Memory B cell (primary cell): ENCODE results near the gene SF3A2.

Source experiments
- ATAC-seq: fragments of 150-1000 bp; cut with Tn5 transposase; 2 replicates; pipeline ENCODE4 v1.10.0; 2021; ENCODE audit warnings: low read depth, mild to moderate bottlenecking, moderate library complexity
- DNase-seq, 2 donors: peaks; one replicate each; pipeline ENCODE4 v3.0.0; 2022; ENCODE audit warnings: low spot score in 2 of 2
- H3K27ac Mint-ChIP-seq: one replicate; pipeline ENCODE4 v1.8.0; 2022; ENCODE audit warnings: mild to moderate bottlenecking, moderate library complexity, mixed read lengths
- H3K27me3 Mint-ChIP-seq: one replicate; pipeline ENCODE4 v1.8.0; 2022; ENCODE audit warnings: mixed read lengths
- H3K36me3 Mint-ChIP-seq: one replicate; pipeline ENCODE4 v1.8.0; 2022; ENCODE audit warnings: mild to moderate bottlenecking, mixed read lengths
- H3K4me1 Mint-ChIP-seq: one replicate; pipeline ENCODE4 v1.8.0; 2022; ENCODE audit warnings: mixed read lengths
- H3K4me3 Mint-ChIP-seq: one replicate; pipeline ENCODE4 v1.8.0; 2022; ENCODE audit warnings: mild to moderate bottlenecking, moderate library complexity, mixed read lengths
- H3K9me3 Mint-ChIP-seq: one replicate; pipeline ENCODE4 v1.8.0; 2022; ENCODE audit warnings: mixed read lengths

SF3A2 gene, protein sequence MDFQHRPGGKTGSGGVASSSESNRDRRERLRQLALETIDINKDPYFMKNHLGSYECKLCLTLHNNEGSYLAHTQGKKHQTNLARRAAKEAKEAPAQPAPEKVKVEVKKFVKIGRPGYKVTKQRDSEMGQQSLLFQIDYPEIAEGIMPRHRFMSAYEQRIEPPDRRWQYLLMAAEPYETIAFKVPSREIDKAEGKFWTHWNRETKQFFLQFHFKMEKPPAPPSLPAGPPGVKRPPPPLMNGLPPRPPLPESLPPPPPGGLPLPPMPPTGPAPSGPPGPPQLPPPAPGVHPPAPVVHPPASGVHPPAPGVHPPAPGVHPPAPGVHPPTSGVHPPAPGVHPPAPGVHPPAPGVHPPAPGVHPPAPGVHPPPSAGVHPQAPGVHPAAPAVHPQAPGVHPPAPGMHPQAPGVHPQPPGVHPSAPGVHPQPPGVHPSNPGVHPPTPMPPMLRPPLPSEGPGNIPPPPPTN

DNA sequence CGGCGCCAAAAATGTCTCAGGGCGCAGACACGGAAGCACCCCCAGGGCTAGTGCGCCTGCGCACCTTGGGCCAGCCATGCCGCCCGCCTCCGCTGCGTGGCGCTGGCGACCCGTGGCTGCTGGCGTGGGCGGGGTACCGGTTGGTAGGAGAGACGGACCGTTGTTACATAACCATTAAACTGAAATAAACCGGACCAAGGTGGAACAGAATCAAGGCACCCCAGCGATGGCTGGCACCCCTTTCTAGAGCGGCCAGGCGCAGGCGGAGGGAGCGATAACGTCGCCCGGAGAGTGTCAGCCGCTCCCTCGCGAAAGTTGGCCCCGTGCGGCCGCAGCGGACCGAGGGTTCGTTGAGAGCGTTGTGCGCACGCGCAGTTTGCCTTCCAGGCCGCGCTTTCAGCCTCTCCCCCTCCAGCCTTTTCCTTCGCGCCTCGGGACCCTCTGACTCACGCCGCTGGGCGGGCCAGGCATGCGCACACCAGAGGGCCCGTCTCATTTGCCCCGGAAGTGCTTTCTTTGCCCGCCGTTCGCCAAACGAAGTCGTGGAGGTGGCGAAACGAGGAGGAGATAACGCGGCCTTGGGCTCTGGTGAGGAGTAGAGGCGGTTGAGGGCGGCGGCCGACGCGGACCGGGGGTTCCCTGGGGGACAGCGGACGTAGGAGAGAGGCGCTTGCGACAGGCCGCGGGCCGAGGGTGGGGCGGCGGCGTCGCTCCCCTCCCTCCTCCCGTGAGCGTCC, at the start of gene SF3A2, which contains the start of gene PLEKHJ1:
TSS of gene SF3A2 (plus strand) at position 511 of the 737 bp plus-strand sequence. CDS start 6,595 bp downstream, outside the sequence.
TSS of gene PLEKHJ1 (minus strand) at position 16 of the 737 bp plus-strand sequence. CDS start 81 bp downstream, outside the sequence.
- Mint-ChIP-seq H3K27ac (peak within 1 kb of the TSS; percentile 97), H3K27me3 (no peaks in the 10 kb centered on the region), H3K4me3 (peak within 1 kb of the TSS; percentile 96), H3K9me3 (peaks cover 3% of the 10 kb centered on the region), H3K36me3 (peaks cover 23% of the 10 kb centered on the region), H3K4me1 (peaks cover 55% of the 10 kb centered on the region)
- peak; percentile 78 for ATAC-seq
- DNase-seq = peak; percentile 100

DNA sequence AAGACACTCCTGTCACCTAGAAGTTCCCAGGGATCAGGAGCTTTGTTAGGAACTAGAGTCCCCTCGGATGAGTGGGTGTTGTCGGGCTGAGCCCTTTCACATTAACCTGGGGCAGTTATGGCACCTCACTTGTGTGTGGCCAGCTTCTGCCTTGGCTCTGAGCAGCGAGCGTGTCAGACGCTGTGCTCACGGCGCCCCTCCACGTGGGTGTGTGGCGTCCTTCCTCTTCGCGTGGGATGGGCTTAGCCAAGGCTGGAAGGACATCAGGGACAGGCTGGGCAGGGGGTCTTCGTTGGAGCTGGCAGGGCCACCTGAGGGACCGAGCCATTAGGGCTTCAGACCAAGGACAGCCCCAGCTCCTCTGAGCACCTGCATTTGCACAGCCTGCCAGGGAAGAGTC, 49.5 kb upstream of the SF3A2 start:
- Mint-ChIP-seq H3K4me1 (peaks cover 28% of the 10 kb centered on the region), H3K9me3 (no peaks in the 10 kb centered on the region), H3K27me3 (no peaks in the 10 kb centered on the region), H3K4me3 (peak overlapping the region; percentile 54), H3K36me3 (peaks cover 15% of the 10 kb centered on the region), H3K27ac (peak overlapping the region; percentile 76)
- DNase-seq = no peak
- ATAC-seq = no peak

DNA sequence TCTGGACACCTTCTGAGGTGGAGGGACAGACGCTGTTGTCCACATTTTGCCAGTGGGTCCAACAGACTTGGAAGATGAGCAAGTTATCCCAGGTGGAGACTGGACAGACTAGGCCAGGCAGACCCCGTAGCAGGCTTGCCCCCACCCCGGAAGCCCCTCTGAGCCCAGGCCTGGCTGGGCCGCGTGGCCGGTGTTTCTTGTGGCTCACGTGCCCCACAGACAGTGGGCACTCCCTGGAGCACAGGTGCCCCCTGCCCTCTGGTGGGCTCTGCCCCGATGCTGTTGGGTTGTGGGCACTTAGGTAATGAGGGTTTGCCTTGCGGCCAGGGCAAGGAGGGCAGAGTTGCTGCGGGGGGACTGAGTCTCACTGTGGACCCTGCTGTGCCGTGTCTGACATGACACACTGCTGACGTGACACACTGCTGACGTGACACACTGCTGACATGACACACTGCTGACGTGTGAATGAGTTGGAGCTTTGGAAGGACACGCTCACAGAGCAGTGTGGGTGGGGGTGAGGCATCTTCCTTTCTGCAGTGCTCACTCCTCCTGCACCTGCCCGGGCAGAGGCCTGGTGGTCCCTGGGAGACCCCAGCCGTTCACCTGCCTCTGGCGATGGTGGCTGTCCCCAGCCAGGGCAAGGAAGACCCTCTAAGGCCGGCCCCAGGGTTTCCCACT, 47.8 kb upstream of the SF3A2 start:
- no peaks in the 10 kb centered on the region for H3K27me3 Mint-ChIP-seq
- H3K27ac Mint-ChIP-seq = no peak overlapping the region
- peaks cover 21% of the 10 kb centered on the region for H3K4me1 Mint-ChIP-seq
- no peaks in the 10 kb centered on the region for H3K9me3 Mint-ChIP-seq
- no peak for DNase-seq
- H3K36me3 Mint-ChIP-seq = peaks cover 23% of the 10 kb centered on the region
- ATAC-seq = no peak
- H3K4me3 Mint-ChIP-seq = peak overlapping the region; percentile 21

DNA sequence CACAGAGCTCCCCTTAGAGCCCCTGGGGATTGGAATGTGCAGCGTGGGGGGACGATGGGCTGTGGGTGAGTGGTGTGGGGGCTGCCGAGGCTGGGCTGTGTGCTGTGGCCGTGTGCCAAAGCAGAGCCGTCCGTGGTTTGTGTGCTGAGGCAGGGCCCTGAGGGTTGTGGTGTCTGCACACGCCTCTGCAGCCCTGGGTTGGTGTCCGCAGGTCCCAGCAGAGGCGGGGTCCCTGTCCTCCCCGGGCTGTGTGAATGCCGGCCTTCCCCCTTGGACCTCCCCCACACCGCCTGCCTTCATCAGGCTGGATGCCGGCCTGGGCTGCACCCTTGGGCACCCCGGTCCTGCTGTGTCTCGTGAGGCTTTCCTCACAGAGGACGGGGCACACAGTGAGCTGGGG, 46.7 kb upstream of the SF3A2 start:
- DNase-seq (no peak), ATAC-seq (no peak)
- no peaks in the 10 kb centered on the region for H3K9me3 Mint-ChIP-seq
- H3K4me1 Mint-ChIP-seq = peaks cover 18% of the 10 kb centered on the region
- no peaks in the 10 kb centered on the region for H3K27me3 Mint-ChIP-seq
- peaks cover 23% of the 10 kb centered on the region for H3K36me3 Mint-ChIP-seq
- no peak overlapping the region for H3K4me3 Mint-ChIP-seq
- no peak overlapping the region for H3K27ac Mint-ChIP-seq

DNA sequence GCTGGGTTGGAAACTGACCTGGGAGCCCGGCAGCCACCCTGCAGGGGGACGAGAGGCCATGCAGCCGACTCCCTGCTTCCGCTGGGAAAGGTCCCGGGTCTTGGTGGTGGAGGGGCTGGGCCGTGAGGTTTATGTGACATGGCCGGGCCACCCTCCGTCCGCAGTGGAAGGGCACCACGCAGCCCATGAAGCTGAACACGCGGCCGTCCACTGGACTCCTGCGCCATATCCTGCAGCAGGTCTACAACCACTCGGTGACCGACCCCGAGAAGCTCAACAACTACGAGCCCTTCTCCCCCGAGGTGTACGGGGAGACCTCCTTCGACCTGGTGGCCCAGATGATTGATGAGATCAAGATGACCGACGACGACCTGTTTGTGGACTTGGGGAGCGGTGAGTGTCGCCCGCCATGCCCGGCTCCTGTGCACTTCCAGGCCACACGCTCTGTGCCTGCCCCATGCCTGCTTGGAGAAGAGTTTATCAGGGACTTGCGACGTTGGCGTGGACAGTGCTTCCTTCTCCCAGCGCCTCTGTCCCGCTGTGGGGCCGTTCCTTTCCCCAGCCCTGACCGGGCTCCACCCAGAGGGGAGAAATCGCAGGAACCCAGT, 45.7 kb upstream of the SF3A2 start:
- Mint-ChIP-seq H3K4me3 (no peak overlapping the region), H3K27me3 (no peaks in the 10 kb centered on the region), H3K36me3 (peaks cover 20% of the 10 kb centered on the region), H3K9me3 (no peaks in the 10 kb centered on the region), H3K27ac (no peak overlapping the region), H3K4me1 (peaks cover 12% of the 10 kb centered on the region)
- DNase-seq (no peak), ATAC-seq (no peak)

DNA sequence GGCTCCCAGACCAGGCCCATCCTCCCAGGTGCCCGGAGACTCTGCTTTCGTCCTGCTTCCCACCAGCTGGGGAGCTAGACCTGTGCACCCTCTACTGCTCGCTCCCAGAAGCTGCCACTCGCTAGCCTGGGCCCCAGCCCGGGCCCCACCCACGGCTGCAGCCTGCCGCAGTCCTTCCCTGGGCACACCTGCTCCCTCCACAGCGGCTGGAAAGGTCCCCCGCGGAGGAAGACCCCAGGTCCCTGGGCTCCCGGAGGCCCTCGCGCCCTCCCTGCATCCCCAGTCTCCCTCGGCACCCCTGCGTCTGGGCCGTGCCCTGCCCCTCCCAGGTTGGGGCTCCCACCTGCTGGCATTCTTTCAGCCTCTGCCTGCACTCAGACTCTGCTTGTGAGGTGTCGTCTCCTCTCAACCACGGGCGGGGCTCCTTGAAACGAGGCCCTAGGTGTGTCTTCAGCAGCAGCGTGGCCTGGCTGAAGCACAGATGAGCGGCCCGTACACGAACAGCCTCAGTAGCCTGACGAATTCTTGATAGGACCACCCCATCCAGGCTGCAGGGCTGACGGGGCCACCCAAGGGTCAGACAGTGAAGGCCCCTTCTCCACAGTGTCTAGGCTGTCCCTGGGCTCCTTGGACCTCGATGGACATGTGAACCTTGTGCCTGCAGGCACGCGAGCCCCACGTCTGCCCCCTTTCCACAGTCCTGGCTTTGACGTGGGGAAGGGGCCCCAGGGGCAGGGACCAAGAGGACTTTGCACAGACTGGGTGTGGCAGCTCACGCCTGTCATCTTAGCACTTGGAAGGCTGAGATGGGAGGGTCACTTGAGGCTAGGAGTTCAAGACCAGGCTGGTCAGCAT, 44.9 kb upstream of the SF3A2 start:
- H3K4me3 Mint-ChIP-seq = no peak overlapping the region
- ATAC-seq (no peak), DNase-seq (no peak)
- H3K27ac Mint-ChIP-seq = no peak overlapping the region
- peaks cover 18% of the 10 kb centered on the region for H3K36me3 Mint-ChIP-seq
- H3K9me3 Mint-ChIP-seq = no peaks in the 10 kb centered on the region
- peaks cover 12% of the 10 kb centered on the region for H3K4me1 Mint-ChIP-seq
- H3K27me3 Mint-ChIP-seq = no peaks in the 10 kb centered on the region

DNA sequence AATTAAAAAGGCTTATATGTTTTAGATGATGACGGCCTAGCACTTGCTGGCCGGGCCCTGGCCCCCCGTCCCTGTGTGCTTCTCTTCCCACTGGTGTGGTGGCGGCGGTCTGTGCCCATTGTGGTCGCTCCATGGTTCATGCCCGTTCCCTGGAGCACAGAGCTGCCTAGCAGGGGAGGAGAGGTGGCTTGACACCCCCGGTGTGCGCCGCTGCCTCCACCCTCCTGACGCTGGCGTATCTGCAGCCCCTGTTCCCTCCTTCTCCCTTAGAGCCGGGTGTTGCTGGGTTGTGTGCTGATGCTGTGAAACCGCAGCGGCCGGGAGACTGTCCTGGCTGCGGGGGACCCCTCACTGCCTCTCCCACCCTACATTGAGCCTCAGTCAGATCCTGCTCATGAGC, 43.8 kb upstream of the SF3A2 start:
- ATAC-seq = no peak
- Mint-ChIP-seq H3K36me3 (peaks cover 19% of the 10 kb centered on the region), H3K4me1 (peaks cover 5% of the 10 kb centered on the region), H3K27me3 (no peaks in the 10 kb centered on the region), H3K9me3 (no peaks in the 10 kb centered on the region), H3K27ac (no peak overlapping the region), H3K4me3 (no peak overlapping the region)
- DNase-seq = no peak

DNA sequence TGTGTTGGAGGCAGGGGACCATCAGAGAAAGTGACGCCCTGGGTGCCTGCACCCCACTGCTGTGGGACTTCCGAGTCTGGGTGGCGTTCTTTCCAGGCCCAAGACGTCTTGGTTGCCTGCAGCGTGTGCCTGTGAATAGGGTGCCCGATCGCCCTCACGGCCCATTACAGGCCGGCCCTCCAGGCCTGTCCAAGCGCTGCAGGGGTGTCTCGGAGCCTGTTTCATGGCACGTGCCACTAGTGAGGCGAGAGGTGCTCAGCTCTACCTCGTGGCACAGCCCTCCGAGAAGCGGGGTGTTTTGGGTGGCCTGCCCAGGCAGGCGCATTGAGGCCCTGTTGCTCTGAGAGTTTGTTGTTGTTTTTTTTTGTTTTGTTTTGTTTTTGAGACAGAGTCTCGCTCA, 42.8 kb upstream of the SF3A2 start:
- H3K27ac Mint-ChIP-seq = no peak overlapping the region
- ATAC-seq (no peak), DNase-seq (no peak)
- H3K36me3 Mint-ChIP-seq = peaks cover 17% of the 10 kb centered on the region
- no peaks in the 10 kb centered on the region for H3K27me3 Mint-ChIP-seq
- H3K9me3 Mint-ChIP-seq = no peaks in the 10 kb centered on the region
- no peak overlapping the region for H3K4me3 Mint-ChIP-seq
- H3K4me1 Mint-ChIP-seq = peaks cover 2% of the 10 kb centered on the region

DNA sequence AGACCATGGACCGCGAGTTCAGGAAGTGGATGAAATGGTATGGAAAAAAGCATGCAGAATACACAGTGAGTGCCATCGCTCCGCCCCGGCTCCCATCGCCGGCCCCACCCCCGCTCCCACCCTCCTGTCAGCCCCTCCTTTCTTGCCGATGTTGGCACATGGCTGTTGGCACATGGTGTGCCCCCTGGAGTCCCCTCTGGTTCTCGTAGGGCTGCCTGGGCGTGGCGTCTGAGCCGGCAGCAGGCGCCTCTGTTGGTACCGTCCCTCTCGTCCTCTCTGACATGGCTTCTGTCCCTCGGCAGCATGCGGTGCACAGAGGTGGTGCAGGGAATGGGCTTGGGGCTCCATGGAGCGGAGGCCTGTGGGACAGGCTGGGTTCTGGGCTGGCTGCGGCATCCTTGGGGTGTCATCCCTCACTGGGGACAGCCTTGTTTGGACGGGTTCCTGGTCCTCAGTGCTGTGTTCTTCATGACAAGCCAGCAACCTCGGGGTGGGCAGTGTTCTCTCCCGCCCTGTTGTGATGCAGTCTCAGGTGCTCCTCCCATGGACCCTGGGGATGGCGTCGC, 42.0 kb upstream of the SF3A2 start:
- no peak overlapping the region for H3K4me3 Mint-ChIP-seq
- no peaks in the 10 kb centered on the region for H3K27me3 Mint-ChIP-seq
- ATAC-seq = no peak

DNA sequence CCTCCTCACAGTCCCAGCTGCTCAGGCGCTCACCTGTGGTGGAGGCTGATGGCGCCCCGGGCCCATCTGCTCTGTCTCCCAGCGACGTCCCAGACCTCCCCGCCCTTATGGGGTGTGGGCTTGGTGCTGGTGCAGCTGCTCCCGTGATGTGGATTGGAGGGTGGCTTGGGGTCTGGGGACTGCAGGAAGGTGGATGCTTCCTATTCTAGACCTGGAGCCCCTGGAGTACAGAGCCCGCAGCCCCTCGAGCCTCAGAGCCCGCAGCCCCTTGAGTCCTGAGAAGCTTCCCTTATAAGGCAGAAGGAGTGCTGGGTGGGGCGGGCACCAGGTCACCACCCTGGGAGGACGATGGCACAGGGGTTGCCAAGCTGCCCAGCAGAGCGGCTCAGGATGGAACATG, 41.3 kb upstream of the SF3A2 start:
- no peak for DNase-seq
- H3K4me1 Mint-ChIP-seq = peaks cover 5% of the 10 kb centered on the region
- H3K4me3 Mint-ChIP-seq = no peak overlapping the region
- no peaks in the 10 kb centered on the region for H3K27me3 Mint-ChIP-seq
- no peak for ATAC-seq
- H3K27ac Mint-ChIP-seq = no peak overlapping the region
- H3K36me3 Mint-ChIP-seq = peaks cover 17% of the 10 kb centered on the region
- no peaks in the 10 kb centered on the region for H3K9me3 Mint-ChIP-seq

More for the DNA sequence above, 42.0 kb upstream of the SF3A2 start:
- H3K27ac Mint-ChIP-seq = no peak overlapping the region
- peaks cover 5% of the 10 kb centered on the region for H3K4me1 Mint-ChIP-seq
- DNase-seq = no peak
- peaks cover 17% of the 10 kb centered on the region for H3K36me3 Mint-ChIP-seq
- no peaks in the 10 kb centered on the region for H3K9me3 Mint-ChIP-seq

DNA sequence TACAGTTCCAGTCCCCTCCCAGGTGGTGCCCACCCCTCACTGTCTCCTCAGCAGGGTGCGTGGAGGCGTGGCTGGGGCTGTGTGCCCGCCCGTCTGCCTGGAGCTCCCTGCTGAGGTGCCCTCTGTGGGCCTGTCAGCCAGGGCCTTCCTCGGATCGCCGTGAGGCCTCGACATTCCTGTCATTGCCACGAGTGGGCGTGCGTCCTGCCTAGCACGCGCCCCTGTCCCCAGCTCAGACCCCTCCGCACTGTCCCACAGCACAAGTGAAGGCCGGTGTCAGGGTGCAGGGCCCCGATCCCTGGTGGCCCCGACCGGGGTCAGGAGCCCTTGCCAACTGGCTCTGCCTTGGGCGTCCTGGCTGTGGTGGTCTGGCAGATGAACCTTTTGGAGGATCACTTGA, 40.7 kb upstream of the SF3A2 start:
- no peaks in the 10 kb centered on the region for H3K9me3 Mint-ChIP-seq
- no peak overlapping the region for H3K4me3 Mint-ChIP-seq
- no peak for DNase-seq
- no peak for ATAC-seq
- H3K36me3 Mint-ChIP-seq = peaks cover 18% of the 10 kb centered on the region
- no peak overlapping the region for H3K27ac Mint-ChIP-seq
- peaks cover 5% of the 10 kb centered on the region for H3K4me1 Mint-ChIP-seq
- H3K27me3 Mint-ChIP-seq = no peaks in the 10 kb centered on the region

DNA sequence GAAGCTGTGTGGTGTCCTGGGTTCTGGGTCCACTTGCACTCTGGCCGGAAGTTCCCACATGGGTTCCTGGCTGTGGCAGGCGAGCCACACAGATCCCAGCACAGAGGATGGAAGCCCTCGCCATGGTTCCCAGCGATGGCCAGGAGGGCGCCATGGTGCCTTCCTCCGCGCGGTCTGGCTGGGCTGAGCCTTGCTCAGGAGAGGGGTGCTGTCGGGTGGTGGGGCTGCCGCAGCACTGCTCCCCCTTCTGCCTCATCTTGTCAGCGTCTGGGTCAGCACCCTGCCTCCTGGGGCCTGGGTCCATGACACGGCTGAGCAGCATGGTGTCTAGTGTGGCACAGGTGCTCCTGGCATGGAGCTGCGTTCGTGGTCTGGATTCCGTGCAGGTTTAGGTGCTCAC, 39.4 kb upstream of the SF3A2 start:
- H3K36me3 Mint-ChIP-seq = peaks cover 17% of the 10 kb centered on the region
- peaks cover 9% of the 10 kb centered on the region for H3K4me1 Mint-ChIP-seq
- H3K4me3 Mint-ChIP-seq = no peak overlapping the region
- H3K27ac Mint-ChIP-seq = no peak overlapping the region
- DNase-seq (no peak), ATAC-seq (no peak)
- H3K9me3 Mint-ChIP-seq = no peaks in the 10 kb centered on the region
- no peaks in the 10 kb centered on the region for H3K27me3 Mint-ChIP-seq

DNA sequence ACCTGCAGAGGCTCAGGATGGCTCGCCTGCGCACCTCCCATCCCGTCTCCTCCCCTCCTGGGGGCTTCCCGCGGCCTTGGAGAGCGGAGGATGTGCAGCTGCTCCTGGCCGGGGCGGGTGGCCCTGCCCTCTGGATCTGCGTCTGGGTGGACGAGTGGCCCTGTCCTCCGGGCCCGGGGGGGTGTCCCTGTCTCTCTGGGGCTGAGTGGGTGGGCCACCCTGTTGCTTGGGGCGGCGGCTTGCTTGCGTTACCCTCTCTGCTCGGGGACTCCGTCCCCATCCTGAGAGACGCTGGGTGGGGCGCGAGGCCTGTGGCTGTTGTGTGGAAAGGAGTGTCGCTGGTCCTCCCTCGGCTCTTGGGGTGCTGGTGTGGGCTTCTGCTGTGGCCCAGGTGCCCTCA, 38.3 kb upstream of the SF3A2 start:
- DNase-seq (no peak), ATAC-seq (no peak)
- Mint-ChIP-seq H3K27me3 (no peaks in the 10 kb centered on the region), H3K4me3 (no peak overlapping the region), H3K4me1 (peaks cover 9% of the 10 kb centered on the region), H3K36me3 (peaks cover 12% of the 10 kb centered on the region), H3K27ac (no peak overlapping the region), H3K9me3 (no peaks in the 10 kb centered on the region)
